Glutamatergic neuron (in vitro differentiated cells): ENCODE measurements around the gene IL5RA. TPM values are rescaled to one million over a fixed set of nuclear protein-coding genes. Genes with fewer than 3 reads are reported as not detected.

Experiments used
- DNase-seq: peaks from one replicate; pipeline ENCODE4 v3.0.0; 2022
- H3K27ac Mint-ChIP-seq: one replicate; pipeline ENCODE4 v1.8.0; 2020; ENCODE audit warnings: mild to moderate bottlenecking, mixed read lengths, inconsistent platforms; ENCODE audit not compliant: unreplicated experiment
- H3K27me3 Mint-ChIP-seq: one replicate; pipeline ENCODE4 v1.8.0; 2020; ENCODE audit warnings: mild to moderate bottlenecking, moderate library complexity, mixed read lengths, inconsistent platforms; ENCODE audit not compliant: unreplicated experiment
- H3K36me3 Mint-ChIP-seq: one replicate; pipeline ENCODE4 v1.8.0; 2020; ENCODE audit warnings: mild to moderate bottlenecking, mixed read lengths, inconsistent platforms; ENCODE audit not compliant: unreplicated experiment
- H3K4me1 Mint-ChIP-seq: one replicate; pipeline ENCODE4 v1.8.0; 2020; ENCODE audit warnings: mild to moderate bottlenecking, low read depth, mixed read lengths, inconsistent platforms; ENCODE audit not compliant: unreplicated experiment
- H3K4me3 Mint-ChIP-seq: one replicate; pipeline ENCODE4 v1.8.0; 2020; ENCODE audit warnings: mild to moderate bottlenecking, mixed read lengths, inconsistent platforms; ENCODE audit not compliant: unreplicated experiment
- H3K9me3 Mint-ChIP-seq: one replicate; pipeline ENCODE4 v1.8.0; 2020; ENCODE audit warnings: mild to moderate bottlenecking, moderate library complexity, mixed read lengths, inconsistent platforms; ENCODE audit not compliant: unreplicated experiment
- total RNA-seq: library from RNA; stranded (reverse); fragmentation: NEBNext Ultra II Directional; extraction: Animal tissue kit (Norgen Biotek cat#: 25700); gene quantifications from one replicate; pipeline ENCODE4 v1.2.1, GENCODE V29; 2021; ENCODE audit not compliant: unreplicated experiment
- TF ChIP-seq, protein P1 (sequence below): fragments of 200-600 bp; sonication (generic); IDR thresholded peaks from one replicate; pipeline ENCODE4 v1.5.0; 2021; ENCODE audit not compliant: partially characterized antibody, unreplicated experiment

IL5RA gene
- total RNA-seq, 1 donor from 2014 or later: not detected

- no peaks in the 10 kb centered on the region for H3K9me3 Mint-ChIP-seq
- no peaks in the 10 kb centered on the region for H3K27me3 Mint-ChIP-seq
- H3K4me3 Mint-ChIP-seq: no peak overlapping the region
- no peak overlapping the region for H3K27ac Mint-ChIP-seq
- H3K4me1 Mint-ChIP-seq: no peaks in the 10 kb centered on the region
- H3K36me3 Mint-ChIP-seq: no peaks in the 10 kb centered on the region
- TF ChIP-seq, protein P1, sequence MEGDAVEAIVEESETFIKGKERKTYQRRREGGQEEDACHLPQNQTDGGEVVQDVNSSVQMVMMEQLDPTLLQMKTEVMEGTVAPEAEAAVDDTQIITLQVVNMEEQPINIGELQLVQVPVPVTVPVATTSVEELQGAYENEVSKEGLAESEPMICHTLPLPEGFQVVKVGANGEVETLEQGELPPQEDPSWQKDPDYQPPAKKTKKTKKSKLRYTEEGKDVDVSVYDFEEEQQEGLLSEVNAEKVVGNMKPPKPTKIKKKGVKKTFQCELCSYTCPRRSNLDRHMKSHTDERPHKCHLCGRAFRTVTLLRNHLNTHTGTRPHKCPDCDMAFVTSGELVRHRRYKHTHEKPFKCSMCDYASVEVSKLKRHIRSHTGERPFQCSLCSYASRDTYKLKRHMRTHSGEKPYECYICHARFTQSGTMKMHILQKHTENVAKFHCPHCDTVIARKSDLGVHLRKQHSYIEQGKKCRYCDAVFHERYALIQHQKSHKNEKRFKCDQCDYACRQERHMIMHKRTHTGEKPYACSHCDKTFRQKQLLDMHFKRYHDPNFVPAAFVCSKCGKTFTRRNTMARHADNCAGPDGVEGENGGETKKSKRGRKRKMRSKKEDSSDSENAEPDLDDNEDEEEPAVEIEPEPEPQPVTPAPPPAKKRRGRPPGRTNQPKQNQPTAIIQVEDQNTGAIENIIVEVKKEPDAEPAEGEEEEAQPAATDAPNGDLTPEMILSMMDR: no peak
- DNase-seq: no peak
Observed at GRCh38 chr3:3102751-3103150, 7.4 kb downstream of the IL5RA start.

DNA sequence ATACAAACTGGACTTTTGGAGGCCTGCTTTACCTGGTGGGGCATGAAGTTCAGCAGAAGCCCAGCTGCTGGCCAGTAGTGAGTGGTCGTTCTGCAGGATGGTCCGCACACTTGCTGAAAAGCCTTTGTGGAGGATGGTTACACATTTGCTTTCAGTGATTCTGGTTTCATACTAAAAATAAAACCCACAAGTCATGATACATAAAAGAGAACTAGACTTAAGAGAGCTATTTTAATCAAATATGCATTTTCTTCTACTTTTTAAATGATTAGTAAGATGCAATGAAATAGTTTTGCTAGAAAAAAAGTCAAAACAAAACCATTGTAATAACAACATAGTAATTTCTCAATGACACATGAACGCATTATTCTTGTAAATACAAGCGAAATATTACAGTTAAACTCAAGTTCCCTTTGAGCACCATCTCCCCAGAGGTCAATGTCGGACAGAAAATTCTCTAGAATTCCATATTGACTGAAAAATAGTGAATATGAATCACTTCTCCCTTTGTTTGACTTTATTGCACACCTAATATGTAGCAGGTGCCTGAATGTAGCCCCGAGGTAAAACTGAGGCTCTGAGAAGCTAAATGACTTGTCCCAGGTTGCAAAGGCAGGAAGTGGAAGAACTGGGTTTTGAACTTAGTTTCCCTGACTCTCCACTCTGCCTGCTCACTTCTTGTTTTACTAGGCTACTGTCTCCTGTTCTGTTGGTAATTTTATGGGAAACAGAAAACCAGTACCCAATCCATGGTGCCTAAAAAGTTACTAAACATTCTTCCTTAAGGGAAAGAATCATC lies 8.3 kb downstream of the IL5RA start:
- Mint-ChIP-seq H3K27ac (no peak overlapping the region), H3K4me3 (no peak overlapping the region), H3K36me3 (no peaks in the 10 kb centered on the region), H3K4me1 (no peaks in the 10 kb centered on the region), H3K27me3 (no peaks in the 10 kb centered on the region), H3K9me3 (no peaks in the 10 kb centered on the region)
- TF ChIP-seq, protein P1: no peak
- DNase-seq: no peak

DNA sequence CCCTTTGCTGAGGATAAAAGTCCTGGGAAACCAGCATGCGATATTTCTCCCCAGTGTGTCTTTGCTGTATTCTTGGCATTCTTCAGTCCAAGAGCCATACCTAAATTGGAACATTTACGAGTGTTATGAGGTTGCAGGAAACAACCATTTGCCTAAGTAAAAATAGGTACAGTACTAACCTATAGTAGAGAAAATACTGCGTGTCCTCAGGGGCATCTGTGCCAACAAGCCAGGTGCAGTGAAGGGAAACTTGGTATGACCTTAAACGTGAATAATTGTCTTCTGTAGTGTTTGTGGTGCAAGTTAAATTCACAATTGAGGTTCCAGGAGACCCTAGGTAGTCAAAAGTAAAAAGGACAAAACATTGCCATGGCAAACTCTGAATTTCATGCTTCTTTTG lies 12.2 kb downstream of the IL5RA start:
- TF ChIP-seq, protein P1: no peak
- H3K9me3 Mint-ChIP-seq: no peaks in the 10 kb centered on the region

DNA sequence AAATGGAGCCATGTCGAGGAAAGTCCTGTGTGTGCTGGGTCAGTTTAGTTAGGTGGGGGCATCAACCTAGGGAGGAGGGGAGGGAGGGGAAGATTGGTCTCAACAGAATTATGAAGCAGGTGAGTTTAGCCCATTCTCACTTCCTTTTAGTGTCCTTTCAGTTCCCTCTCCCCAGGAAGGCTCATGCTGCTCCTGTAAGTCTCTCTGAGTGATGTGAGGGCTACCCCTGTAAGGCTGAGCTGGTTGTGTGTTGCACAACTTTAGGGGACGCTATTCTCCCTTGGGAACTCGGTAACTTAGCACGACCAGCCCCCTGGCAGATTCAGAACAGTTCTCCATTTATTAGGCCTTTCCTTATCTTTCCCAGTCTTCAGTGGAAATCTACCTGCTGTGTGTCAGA lies 21.2 kb downstream of the IL5RA start:
- H3K27me3 Mint-ChIP-seq: no peaks in the 10 kb centered on the region
- TF ChIP-seq, protein P1: no peak
- H3K27ac Mint-ChIP-seq: no peak overlapping the region
- no peaks in the 10 kb centered on the region for H3K9me3 Mint-ChIP-seq
- H3K4me1 Mint-ChIP-seq: no peaks in the 10 kb centered on the region
- no peak overlapping the region for H3K4me3 Mint-ChIP-seq
- no peak for DNase-seq
- no peaks in the 10 kb centered on the region for H3K36me3 Mint-ChIP-seq

More for the DNA sequence above, 12.2 kb downstream of the IL5RA start:
- H3K27me3 Mint-ChIP-seq: peaks cover 1% of the 10 kb centered on the region
- no peak for DNase-seq
- H3K4me3 Mint-ChIP-seq: no peak overlapping the region
- no peaks in the 10 kb centered on the region for H3K36me3 Mint-ChIP-seq
- H3K4me1 Mint-ChIP-seq: no peaks in the 10 kb centered on the region
- H3K27ac Mint-ChIP-seq: no peak overlapping the region

DNA sequence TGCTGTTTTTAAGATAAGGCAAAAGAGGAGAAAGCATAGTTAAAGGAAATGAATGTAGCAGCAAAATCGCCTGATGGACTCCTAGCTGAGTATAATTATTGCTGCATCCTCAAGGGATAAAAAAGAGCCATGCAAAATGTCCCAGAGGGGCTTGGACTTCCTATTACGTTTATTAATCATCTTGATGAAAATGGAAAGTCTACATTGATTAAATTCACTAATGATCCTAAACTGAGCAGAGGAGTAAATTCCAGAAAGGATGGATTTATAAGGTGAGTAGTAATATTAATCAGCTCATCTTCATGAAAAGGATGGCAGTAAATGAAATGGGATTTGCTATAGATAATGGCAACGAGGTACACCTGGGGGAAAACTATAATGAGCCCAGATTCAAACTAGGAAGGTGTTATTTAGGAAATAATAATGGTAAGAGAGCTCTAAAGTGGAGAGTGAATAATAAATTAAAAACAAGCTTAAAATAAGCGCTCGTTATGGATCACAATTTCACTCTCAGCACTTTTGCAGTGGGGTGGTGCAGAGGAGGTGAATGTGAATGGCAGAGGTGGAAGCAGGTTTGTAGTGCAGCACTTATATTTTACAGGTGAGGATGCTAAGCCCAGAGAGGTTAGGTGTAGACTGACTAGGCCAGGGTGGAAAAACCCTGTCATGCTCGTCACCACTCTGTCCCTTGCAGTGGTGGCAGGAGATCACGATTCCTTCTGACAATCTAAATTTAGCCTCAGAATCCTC lies 22.3 kb downstream of the IL5RA start:
- Mint-ChIP-seq H3K9me3 (no peaks in the 10 kb centered on the region), H3K27ac (no peak overlapping the region), H3K4me1 (peaks cover 4% of the 10 kb centered on the region), H3K36me3 (no peaks in the 10 kb centered on the region), H3K27me3 (no peaks in the 10 kb centered on the region), H3K4me3 (no peak overlapping the region)
- TF ChIP-seq, protein P1: no peak
- no peak for DNase-seq
